T-helper 2 cell treated with Interferon-gamma antibody and Interleukin-4, amounts not matched to agents 5 μg/mL and 100 μg/mL, for 36 hours (primary cell): ENCODE data around the gene MFSD12.
"Not testable (repeated sequence)": the region's sequence is repeated elsewhere in the genome, so short reads cannot be mapped to it uniquely, and the experiment has no call there.

Experiments
- DNase-seq: peaks from one replicate; pipeline ENCODE4 v3.0.0; 2021; ENCODE audit warnings: low spot score
- H3K27ac Mint-ChIP-seq: one replicate; pipeline ENCODE4 v1.8.0; 2021; ENCODE audit warnings: mild to moderate bottlenecking, mixed read lengths
- H3K27me3 Mint-ChIP-seq: one replicate; pipeline ENCODE4 v1.8.0; 2021; ENCODE audit warnings: low read depth, mixed read lengths
- H3K36me3 Mint-ChIP-seq: one replicate; pipeline ENCODE4 v1.8.0; 2021; ENCODE audit warnings: low read depth, mixed read lengths
- H3K4me1 Mint-ChIP-seq: one replicate; pipeline ENCODE4 v1.8.0; 2021; ENCODE audit warnings: low read depth, mixed read lengths
- H3K4me3 Mint-ChIP-seq: one replicate; pipeline ENCODE4 v1.8.0; 2022; ENCODE audit warnings: mild to moderate bottlenecking, moderate library complexity, mixed read lengths
- H3K9me3 Mint-ChIP-seq: one replicate; pipeline ENCODE4 v1.8.0; 2021; ENCODE audit warnings: mixed read lengths

Gene MFSD12

DNA sequence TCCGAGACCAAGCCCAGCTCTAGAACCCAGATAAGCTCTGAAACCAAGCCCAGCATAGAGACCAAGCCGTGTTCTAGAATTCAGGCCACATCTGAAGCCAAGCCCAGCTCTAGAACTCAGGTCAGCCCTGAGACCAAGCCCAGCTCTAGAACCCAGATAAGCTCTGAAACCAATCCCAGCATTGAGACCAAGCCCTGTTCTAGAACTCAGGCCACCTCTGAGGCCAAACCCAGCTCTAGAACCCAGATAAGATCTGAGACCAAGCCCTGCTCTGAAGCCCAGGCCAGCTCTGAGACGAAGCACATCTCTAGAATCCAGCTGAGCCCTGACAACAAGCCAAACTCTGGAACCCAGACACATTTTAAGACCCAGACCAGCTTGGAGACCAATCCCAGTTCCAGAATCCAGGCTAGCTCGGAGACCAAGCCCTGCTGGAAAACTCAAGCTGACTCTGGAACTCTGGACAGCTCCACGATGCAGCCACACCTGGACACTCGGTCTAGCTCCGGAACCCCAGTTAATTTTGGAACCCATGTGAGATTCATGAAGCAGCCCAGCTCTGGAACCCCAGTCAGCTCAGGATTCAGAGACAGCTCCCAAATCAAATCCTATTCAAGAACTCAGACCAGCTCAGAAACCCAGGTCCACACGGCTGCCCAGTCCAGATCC is 33.7 kb upstream of the MFSD12 start:
- no peaks in the 10 kb centered on the region for H3K4me1 Mint-ChIP-seq
- H3K27me3 Mint-ChIP-seq: no peaks in the 10 kb centered on the region
- H3K36me3 Mint-ChIP-seq: no peaks in the 10 kb centered on the region
- H3K9me3 Mint-ChIP-seq: peaks cover 5% of the 10 kb centered on the region
- DNase-seq: no peak
- H3K27ac Mint-ChIP-seq: no peak overlapping the region
- H3K4me3 Mint-ChIP-seq: no peak overlapping the region

DNA sequence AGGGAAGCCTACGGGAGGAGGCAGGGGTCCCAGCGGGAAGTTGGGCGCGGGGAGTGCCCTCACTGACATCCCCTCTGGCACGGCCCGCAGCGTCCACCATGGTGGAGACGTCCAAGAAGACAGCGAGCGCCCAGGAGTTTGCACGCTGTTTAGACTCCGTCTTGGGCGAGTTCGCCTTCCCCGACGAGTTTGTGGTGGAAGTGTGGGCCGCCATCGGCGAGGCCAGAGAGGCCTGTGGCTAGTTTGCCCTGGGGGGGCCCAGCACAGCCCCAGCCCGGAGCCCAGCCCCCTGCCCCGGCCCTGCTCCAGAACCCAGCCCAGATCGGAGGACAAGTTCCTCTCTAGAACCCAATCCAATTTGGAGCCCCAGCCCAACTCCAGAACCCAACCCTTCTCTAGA is 32.6 kb upstream of the MFSD12 start:
- H3K4me3 Mint-ChIP-seq: no peak overlapping the region
- no peak for DNase-seq
- no peak overlapping the region for H3K27ac Mint-ChIP-seq
- no peaks in the 10 kb centered on the region for H3K4me1 Mint-ChIP-seq
- peaks cover 5% of the 10 kb centered on the region for H3K9me3 Mint-ChIP-seq
- H3K27me3 Mint-ChIP-seq: no peaks in the 10 kb centered on the region
- no peaks in the 10 kb centered on the region for H3K36me3 Mint-ChIP-seq

DNA sequence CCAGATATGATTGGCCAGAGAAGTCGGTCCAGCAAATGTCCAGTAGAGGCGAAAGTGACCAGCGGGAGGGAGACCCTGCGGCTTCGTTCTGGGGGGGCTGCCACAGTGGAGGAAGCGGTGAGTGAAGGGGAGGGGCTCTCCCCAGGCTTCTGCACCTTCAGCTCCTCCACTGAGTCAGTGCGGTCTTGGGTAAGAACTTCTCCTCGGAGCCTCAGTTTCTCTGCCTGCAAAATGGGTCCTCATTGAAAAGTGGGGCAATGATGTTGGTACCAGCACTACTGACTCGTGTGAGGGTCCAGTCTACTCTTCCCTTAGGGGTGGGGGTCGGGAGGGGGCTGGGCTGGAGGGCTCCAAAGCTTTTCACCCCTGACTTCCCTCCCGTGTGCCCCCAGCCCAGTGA is 32.1 kb upstream of the MFSD12 start:
- DNase-seq: no peak
- Mint-ChIP-seq H3K9me3 (peaks cover 5% of the 10 kb centered on the region), H3K27ac (no peak overlapping the region)

DNA sequence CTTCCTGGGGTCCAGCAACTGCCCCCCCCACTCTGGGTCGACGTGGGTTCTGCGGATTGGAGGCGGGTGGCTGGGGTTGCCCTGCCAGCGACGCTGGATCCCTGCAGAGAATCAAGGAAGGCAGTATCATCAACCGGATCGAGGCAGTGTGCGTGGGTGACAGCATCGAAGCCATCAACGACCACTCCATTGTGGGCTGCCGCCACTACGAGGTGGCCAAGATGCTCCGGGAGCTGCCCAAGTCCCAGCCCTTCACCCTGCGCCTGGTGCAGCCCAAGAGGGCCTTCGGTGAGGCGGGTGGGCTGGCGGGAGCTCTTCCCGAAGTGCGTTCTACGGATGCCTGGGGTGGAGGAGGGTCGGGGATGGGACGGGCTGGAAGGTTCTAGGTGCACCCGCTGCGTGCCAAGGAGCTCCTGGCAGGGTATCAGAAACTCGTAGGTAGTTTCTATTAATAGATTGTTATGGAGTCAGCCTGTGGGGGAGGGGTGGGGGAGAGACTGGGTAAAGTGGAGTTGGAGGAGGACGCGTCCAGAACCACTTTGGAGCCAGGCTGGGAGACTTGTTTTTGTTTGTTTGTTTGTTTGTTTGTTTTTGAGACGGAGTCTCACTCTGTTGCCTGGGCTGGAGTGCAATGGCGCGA is 29.4 kb upstream of the MFSD12 start:
- Mint-ChIP-seq H3K4me1 (no peaks in the 10 kb centered on the region), H3K4me3 (no peak overlapping the region), H3K27me3 (no peaks in the 10 kb centered on the region), H3K36me3 (no peaks in the 10 kb centered on the region), H3K9me3 (peaks cover 5% of the 10 kb centered on the region), H3K27ac (no peak overlapping the region)
- DNase-seq: no peak

More for the DNA sequence above, 32.1 kb upstream of the MFSD12 start:
- Mint-ChIP-seq H3K36me3 (no peaks in the 10 kb centered on the region), H3K4me1 (no peaks in the 10 kb centered on the region), H3K4me3 (no peak overlapping the region), H3K27me3 (no peaks in the 10 kb centered on the region)

DNA sequence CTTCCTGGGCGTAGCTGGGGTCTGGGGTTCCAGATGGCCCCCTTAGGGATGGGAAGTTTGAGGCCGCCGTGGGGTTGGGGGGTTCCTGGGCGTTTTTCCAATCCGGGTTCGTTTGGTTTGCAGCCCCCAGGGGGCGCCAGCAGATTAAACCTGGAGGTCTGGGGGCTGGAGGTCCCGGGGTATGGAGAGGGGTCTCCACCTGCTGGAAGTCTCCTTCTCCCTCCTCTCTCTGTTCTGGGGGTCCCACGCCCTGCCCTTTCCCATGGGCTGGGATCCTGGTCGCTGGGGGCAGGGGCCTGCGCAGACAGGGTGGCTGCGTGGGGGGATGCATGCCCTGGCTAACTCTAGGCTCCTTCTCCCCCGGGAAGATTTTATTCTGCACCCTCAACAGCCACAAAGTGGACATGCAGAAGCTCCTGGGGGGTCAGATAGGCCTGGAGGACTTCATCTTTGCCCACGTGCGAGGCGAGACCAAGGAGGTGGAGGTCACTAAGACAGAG is 28.8 kb upstream of the MFSD12 start:
- H3K36me3 Mint-ChIP-seq: no peaks in the 10 kb centered on the region
- no peak overlapping the region for H3K4me3 Mint-ChIP-seq
- H3K4me1 Mint-ChIP-seq: no peaks in the 10 kb centered on the region
- H3K27ac Mint-ChIP-seq: no peak overlapping the region
- peaks cover 5% of the 10 kb centered on the region for H3K9me3 Mint-ChIP-seq
- H3K27me3 Mint-ChIP-seq: no peaks in the 10 kb centered on the region
- DNase-seq: no peak

DNA sequence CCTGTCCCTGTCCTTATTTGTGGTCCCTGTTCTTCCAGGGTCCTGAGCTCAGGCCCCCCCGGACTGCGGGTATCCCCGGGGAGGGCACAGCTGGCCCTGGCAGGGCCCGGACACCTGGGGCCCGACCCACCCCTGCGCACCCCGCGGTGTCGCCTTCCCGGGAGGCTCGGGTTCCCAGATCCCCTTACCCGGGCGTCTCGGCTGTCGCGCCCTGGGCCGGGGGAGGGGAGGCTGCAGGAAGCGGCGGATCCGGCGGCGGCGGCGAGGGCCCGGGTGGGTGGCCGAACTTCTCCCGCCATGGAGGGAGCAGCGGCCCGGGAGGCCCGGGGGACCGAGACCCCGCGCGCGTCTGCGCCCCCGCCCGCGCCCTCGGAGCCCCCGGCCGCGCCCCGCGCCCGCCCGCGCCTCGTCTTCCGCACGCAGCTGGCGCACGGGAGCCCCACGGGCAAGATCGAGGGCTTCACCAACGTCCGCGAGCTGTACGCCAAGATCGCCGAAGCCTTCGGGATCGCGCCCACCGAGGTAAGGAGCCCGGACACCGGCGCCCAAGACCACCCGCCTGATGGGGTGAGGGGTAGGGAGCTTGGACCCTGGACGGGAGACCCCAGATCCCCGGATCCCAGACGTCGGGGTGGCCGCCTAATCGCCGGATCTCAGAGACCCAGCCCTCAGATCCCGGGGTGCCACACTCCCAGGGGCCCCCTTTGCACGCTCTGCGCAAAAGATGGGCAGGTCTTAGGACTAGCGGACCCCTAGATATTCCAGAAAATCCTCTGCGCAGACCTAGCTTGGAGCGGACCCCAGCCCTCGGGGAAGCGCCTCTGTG is 28.1 kb upstream of the MFSD12 start, which contains the start of gene GIPC3:
TSS of gene GIPC3 (plus strand) at position 178 of the 826 bp plus-strand sequence. CDS start at position 298, 120 bp downstream.
- Mint-ChIP-seq H3K36me3 (no peaks in the 10 kb centered on the region), H3K27me3 (no peaks in the 10 kb centered on the region), H3K27ac (no peak within 1 kb of the TSS), H3K9me3 (no peaks in the 10 kb centered on the region), H3K4me3 (no peak within 1 kb of the TSS), H3K4me1 (no peaks in the 10 kb centered on the region)
- no peak for DNase-seq

DNA sequence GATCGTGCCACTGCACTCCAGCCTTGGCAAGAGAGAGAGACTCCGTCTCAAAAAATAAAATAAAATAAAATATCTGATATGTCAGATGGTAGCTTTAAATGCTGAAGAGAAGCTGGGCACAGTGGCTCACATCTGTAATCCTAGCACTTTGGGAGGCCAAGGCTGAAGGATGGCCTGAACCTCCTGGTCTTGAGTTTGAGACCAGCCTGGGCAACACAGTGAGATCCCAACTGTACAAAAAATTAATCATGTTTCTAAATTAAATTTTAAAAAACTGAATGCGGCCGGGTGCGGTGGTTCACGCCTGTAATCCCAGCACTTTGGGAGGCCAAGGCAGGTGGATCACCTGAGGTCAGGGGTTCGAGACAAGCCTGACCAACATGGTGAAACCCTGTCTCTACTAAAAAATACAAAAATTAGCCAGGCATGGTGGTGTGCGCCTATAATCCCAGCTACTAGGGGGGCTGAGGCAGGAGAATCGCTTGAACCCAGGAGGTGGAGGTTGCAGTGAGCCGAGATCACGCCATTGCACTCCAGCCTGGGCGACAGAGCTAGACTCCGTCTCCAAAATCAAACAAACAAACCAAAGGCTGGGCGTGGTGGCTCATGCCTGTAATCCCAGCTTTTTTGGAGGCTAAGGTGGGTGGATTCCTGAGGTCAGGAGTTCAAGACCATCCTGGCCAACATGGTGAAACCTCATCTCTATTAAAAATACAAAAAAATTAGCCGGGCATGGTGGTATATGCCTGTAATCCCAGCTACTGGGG is 26.8 kb upstream of the MFSD12 start:
- not testable (repeated sequence) for H3K4me1 Mint-ChIP-seq, DNase-seq, H3K27ac Mint-ChIP-seq, H3K4me3 Mint-ChIP-seq, H3K36me3 Mint-ChIP-seq, H3K9me3 Mint-ChIP-seq, H3K27me3 Mint-ChIP-seq

DNA sequence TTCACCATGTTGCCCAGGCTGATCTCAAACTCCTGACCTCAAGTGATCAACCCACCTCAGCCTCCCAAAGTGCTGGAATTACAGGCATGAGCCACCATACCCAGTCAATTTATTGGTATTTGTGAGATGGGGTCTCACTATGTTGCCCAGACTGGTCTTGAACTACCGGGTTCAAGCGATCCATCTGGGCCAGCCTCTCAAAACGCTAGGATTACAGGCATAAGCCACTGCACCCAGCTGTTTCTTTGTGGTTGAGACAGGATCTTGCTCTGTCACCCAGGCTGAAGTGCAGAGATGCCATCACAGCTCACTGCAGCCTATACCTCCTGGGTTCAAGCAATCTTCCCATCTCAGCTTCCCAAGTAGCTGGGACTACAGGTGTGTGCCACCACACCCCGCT is 24.4 kb upstream of the MFSD12 start:
- not testable (repeated sequence) for DNase-seq, H3K9me3 Mint-ChIP-seq, H3K27me3 Mint-ChIP-seq, H3K4me1 Mint-ChIP-seq, H3K4me3 Mint-ChIP-seq, H3K27ac Mint-ChIP-seq, H3K36me3 Mint-ChIP-seq

DNA sequence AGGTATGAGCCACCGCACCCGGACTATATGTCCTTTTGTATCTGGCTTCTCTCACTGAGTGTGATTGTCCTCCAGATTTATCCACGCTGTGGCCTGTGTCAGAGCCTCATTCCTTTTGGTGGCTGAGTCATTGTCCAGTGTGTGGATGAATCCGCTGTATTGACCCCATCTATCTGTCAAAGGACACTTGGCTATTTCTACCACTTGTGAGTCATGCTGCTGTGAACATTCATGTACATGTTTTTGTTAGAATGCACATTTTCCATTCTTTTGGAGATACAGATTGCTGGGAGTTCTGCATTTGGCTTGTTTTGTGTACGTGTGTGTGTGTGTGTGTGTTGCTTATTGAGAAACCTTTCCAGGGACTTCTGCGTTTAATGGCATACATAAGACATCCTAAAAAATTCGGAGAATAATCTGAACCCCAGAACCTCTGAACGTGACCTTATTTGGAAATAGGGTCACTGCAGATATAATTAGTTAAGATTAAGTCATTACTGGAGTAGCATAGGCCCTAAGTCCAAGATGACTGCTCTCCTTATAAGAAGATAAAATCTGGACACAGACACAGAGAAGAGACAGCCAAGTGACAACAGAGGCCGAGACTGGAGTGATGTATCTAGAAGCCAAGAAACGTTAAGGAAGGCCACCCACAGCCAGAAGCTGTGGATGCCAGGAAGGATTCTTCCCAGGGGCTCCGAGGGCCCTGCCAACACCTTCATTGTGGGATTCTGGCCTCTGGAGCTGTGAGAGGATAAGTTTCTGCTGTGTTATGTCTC is 23.0 kb upstream of the MFSD12 start:
- H3K27ac Mint-ChIP-seq: no peak overlapping the region
- peaks cover 1% of the 10 kb centered on the region for H3K4me1 Mint-ChIP-seq

DNA sequence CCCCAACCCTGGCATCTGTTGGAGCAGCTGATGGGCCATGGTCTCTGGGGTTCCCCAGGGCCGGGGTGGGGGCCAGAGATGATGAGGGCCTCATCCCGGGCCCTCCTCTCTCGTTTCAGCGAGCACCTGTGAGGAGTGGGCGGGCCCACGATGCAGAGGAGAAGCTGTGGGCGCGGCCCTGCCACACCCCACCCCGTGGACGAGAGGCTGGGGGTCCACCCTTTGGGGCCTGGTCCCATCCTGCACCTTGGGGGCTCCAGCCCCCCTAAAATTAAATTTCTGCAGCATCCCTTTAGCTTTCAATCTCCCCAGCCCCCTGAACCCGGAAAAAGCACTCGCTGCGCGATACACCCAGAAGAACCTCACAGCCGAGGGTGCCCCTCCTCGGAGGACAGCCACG is 21.0 kb upstream of the MFSD12 start:
- H3K27ac Mint-ChIP-seq: no peak overlapping the region
- no peak overlapping the region for H3K4me3 Mint-ChIP-seq
- DNase-seq: no peak
- no peaks in the 10 kb centered on the region for H3K27me3 Mint-ChIP-seq
- no peaks in the 10 kb centered on the region for H3K9me3 Mint-ChIP-seq
- H3K36me3 Mint-ChIP-seq: peaks cover 12% of the 10 kb centered on the region
- H3K4me1 Mint-ChIP-seq: peaks cover 3% of the 10 kb centered on the region

More for the DNA sequence above, 23.0 kb upstream of the MFSD12 start:
- DNase-seq: no peak
- no peaks in the 10 kb centered on the region for H3K27me3 Mint-ChIP-seq
- H3K36me3 Mint-ChIP-seq: peaks cover 6% of the 10 kb centered on the region
- H3K4me3 Mint-ChIP-seq: no peak overlapping the region
- no peaks in the 10 kb centered on the region for H3K9me3 Mint-ChIP-seq

DNA sequence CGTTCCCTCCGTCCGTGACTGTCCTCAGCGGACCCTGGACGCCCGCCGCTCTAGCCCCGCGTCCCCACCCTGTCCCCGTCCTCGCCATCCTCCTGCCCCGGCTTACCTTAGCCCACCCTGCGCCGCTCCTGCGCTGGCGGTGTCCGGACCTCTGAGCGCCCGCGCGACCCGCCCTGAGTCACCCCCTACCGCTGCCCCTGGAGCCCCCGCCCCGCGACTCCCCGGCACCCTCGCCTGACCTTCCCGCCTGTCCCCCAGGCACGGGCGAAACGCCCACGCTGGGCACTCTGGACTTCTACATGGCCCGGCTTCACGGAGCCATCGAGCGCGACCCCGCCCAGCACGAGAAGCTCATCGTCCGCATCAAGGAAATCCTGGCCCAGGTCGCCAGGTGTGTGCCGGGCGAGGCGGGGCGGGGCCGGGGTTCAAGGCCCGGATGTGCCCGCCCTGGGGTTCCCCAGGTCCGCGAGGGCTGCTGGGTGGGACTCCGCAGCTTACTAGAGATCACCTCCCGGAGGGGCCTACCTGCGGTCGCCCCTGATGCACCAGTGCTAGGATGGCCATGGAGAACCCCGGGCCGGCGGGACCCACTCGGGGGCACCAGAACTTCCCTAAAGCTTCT is 20.4 kb upstream of the MFSD12 start:
- Mint-ChIP-seq H3K36me3 (peaks cover 12% of the 10 kb centered on the region), H3K27ac (no peak overlapping the region), H3K4me3 (no peak overlapping the region), H3K27me3 (no peaks in the 10 kb centered on the region), H3K9me3 (no peaks in the 10 kb centered on the region), H3K4me1 (peaks cover 3% of the 10 kb centered on the region)
- DNase-seq: no peak

DNA sequence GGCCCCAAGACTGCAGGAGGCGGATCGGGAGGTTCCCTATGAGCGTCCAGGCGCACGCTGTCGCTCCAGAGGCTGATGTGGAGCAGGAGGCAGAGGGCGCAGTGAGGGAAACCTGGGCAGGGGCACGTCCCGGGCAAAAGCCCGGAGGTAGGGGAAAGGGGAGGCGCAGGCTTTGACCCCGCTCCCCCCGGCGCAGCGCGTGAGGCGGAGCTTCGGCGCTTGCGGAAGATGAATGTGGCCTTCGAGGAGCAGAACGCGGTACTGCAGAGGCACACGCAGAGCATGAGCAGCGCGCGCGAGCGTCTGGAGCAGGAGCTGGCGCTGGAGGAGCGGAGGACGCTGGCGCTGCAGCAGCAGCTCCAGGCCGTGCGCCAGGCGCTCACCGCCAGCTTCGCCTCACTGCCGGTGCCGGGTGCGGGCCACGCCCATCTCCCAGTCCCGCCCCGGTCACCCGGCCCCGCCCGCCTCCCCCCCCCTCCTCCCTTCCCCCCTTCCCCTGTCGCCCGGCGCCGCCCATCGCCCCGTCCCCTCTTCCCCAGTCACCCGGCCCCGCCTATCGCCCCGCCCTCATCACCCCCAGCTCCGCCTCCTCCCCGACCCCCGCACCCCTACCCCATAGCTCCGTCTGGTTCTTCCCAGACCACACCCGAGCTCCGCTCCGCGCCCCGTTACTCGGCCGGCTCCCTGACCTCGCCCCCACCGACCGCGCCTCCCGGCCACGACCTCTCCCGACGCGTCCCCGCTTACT is 19.5 kb upstream of the MFSD12 start:
- Mint-ChIP-seq H3K27me3 (no peaks in the 10 kb centered on the region), H3K9me3 (no peaks in the 10 kb centered on the region), H3K36me3 (peaks cover 12% of the 10 kb centered on the region), H3K4me3 (no peak overlapping the region), H3K27ac (no peak overlapping the region), H3K4me1 (peaks cover 7% of the 10 kb centered on the region)
- no peak for DNase-seq
